ENCODE results near the gene MTRR. TPM values are rescaled to one million over a fixed set of nuclear protein-coding genes. Genes with fewer than 3 reads are reported as not detected.

Gene MTRR
- total and polyA plus RNA-seq, 11 donors: 9.5 to 42.2 (median 28.7) TPM

DNA sequence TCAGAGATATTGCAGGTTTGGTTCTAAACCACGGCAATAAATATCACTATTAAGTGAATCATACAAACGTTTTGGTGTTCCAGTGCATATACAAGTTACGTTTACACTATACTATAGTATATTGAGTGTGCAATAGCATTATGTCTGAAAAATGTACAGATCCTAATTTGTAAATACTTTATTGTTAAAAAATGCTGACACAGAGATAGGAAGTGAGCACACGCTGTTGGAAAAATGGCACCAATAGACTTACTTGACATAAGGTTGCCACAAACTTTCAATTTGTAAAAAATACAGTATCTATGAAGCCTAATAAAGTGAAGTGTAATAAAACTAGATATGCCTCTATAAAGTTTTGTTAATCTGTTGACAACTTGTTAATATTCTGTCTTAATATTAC, 34.0 kb upstream of the MTRR start:
- H3K27ac ChIP-seq: no peak overlapping the region
- no peak overlapping the region for H3K4me3 ChIP-seq
- TF ChIP-seq POLR2A (IDR thresholded peaks at IDR 0.05): no peak
- TF ChIP-seq CTCF (IDR thresholded peaks at IDR 0.05): no peak
- H3K4me1 ChIP-seq: no peaks in the 10 kb centered on the region
- no peaks in the 10 kb centered on the region for H3K9me3 ChIP-seq
- DNase-seq (no peak), ATAC-seq (no peak)
- H3K36me3 ChIP-seq: no peaks in the 10 kb centered on the region
- H3K27me3 ChIP-seq: peaks cover 0 to 5% (median 0%) of the 10 kb centered on the region in 9 donors
- 79 to 89% (median 85%) methylated on average over 4 of the region's 4 CpGs for WGBS, 4 donors
- intact Hi-C loops (cut with DNase I): no loop called here

- Histone ChIP-seq H3K4me3 (no peak overlapping the region), H3K27ac (no peak overlapping the region), H3K9me3 (no peaks in the 10 kb centered on the region), H3K36me3 (no peaks in the 10 kb centered on the region), H3K4me1 (no peaks in the 10 kb centered on the region), H3K27me3 (peaks cover 0 to 5% (median 0%) of the 10 kb centered on the region in 9 donors)
- TF ChIP-seq CTCF (IDR thresholded peaks at IDR 0.05): no peak
- no peak for DNase-seq
- WGBS, 4 donors: 41 to 64% (median 52%) methylated on average over 3 of the region's 3 CpGs
- intact Hi-C loops (cut with DNase I): no loop called here
- ATAC-seq: no peak
These were observed 31.5 kb upstream of the MTRR start for GRCh38 chr5:7837403-7837802.

GRCh38 chr5:7842531-7842930, 26.4 kb upstream of the MTRR start:
- Histone ChIP-seq H3K4me1 (no peaks in the 10 kb centered on the region), H3K4me3 (no peak overlapping the region), H3K36me3 (no peaks in the 10 kb centered on the region), H3K27ac (no peak overlapping the region), H3K9me3 (no peaks in the 10 kb centered on the region), H3K27me3 (peaks cover 0 to 22% (median 1%) of the 10 kb centered on the region in 9 donors)
- no peak for TF ChIP-seq POLR2A (IDR thresholded peaks at IDR 0.05)
- no peak for TF ChIP-seq CTCF (IDR thresholded peaks at IDR 0.05)
- ATAC-seq (no peak), DNase-seq (no peak)
- intact Hi-C loops (cut with DNase I): no loop called here
- 65 to 73% (median 71%) methylated on average over 2 of the region's 2 CpGs for WGBS, 4 donors

DNA sequence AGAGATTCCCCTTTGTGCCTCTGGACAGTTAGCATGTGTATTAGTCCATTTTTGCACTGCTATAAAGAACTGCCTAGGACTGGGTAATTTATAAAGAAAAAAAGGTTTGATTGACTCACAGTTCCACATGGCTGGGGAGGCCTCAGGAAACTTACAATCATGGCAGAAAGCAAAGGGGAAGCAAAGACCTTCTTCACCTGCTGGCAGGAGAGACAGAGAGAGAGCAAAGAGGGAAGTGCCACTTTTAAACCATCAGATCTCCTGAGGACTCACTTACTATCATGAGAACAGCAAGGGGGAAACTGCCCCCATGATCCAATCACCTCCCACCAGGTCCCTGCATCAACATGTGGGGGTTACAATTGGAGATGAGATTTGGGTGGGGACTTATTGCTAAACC, 24.0 kb upstream of the MTRR start:
- ATAC-seq: no peak
- Histone ChIP-seq H3K27me3 (peaks cover 0 to 40% (median 19%) of the 10 kb centered on the region in 9 donors), H3K36me3 (no peaks in the 10 kb centered on the region), H3K9me3 (no peaks in the 10 kb centered on the region), H3K27ac (no peak overlapping the region), H3K4me3 (no peak overlapping the region), H3K4me1 (peaks cover 0 to 8% (median 4%) of the 10 kb centered on the region in 12 donors)
- intact Hi-C loops (cut with DNase I): no loop called here
- TF ChIP-seq CTCF (IDR thresholded peaks at IDR 0.05) (no peak), POLR2A (IDR thresholded peaks at IDR 0.05) (no peak)
- no peak for DNase-seq
